GM12874 (cell line): ENCODE measurements around the gene IL2RG.

Experiments used
- TF ChIP-seq, protein P1 (sequence below): IDR thresholded peaks from 2 replicates; pipeline ENCODE4 v1.5.1; 2011; ENCODE audit warnings: low read depth, mild to moderate bottlenecking, control low read depth, low read length, moderate library complexity; ENCODE audit not compliant: insufficient read depth

IL2RG gene

DNA sequence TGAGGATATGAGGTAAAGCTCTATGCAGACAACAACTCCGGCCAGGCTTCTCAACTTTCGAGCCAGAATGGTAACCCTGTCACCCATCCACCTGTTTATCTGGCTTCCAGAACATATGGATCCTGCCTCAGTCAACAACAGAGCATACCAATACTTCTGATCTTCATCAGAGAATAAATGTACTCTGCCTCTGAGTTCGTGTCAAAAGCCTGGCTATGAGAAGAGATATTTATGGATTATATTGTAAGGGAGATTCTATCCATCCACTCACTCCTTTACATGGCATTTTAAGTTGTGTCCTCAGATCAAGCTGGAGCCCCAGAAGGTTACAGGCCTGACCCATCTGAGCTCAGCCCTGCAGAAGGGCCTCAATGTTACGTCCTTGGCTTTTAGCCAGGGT lies 25.5 kb downstream of the IL2RG start:
- TF ChIP-seq, protein P1, sequence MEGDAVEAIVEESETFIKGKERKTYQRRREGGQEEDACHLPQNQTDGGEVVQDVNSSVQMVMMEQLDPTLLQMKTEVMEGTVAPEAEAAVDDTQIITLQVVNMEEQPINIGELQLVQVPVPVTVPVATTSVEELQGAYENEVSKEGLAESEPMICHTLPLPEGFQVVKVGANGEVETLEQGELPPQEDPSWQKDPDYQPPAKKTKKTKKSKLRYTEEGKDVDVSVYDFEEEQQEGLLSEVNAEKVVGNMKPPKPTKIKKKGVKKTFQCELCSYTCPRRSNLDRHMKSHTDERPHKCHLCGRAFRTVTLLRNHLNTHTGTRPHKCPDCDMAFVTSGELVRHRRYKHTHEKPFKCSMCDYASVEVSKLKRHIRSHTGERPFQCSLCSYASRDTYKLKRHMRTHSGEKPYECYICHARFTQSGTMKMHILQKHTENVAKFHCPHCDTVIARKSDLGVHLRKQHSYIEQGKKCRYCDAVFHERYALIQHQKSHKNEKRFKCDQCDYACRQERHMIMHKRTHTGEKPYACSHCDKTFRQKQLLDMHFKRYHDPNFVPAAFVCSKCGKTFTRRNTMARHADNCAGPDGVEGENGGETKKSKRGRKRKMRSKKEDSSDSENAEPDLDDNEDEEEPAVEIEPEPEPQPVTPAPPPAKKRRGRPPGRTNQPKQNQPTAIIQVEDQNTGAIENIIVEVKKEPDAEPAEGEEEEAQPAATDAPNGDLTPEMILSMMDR, result no peak

DNA sequence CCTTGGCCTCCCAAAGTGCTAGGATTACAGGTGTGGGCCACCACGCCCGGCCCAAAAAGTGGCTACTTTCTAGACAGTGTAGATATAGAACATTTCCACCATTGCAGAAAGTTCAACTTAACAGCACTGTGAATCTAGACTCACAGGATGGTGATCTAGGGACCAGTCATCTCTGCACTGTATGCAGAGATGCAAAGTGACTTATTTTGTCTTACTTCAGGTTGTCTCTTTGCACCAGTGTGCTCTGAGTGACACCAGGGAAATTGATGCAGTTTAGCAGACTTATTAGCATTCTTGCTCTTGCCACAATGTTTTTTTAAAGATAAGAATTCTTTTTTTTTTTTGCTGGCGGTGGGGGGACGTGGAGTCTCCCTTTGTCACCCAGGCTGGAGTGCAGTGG lies 28.6 kb downstream of the IL2RG start:
- TF ChIP-seq, protein P1, result no peak

DNA sequence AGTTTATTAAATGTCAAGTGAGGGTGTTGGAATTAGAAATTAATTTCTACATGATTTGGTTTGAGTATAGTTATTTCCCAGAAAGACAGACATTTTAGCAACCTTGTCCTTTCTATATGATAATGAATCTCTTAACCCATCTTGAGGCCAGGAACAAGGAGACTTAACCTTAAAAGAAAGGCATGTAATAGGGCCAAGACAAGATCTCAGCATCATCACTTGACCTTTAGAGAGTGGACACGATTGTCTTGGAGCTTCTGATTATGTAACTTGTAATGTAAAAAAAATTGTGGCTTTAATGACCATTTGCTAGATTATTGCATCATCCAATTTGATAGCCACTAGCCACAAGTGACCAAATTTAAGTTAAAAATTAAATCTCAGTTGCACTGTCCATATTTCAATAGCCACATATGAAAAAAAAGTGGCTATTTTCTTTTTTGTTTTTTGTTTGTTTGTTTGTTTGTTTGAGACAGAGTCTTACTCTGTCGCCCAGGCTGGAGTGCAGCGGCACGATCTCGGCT lies 29.2 kb downstream of the IL2RG start:
- TF ChIP-seq, protein P1, result no peak

DNA sequence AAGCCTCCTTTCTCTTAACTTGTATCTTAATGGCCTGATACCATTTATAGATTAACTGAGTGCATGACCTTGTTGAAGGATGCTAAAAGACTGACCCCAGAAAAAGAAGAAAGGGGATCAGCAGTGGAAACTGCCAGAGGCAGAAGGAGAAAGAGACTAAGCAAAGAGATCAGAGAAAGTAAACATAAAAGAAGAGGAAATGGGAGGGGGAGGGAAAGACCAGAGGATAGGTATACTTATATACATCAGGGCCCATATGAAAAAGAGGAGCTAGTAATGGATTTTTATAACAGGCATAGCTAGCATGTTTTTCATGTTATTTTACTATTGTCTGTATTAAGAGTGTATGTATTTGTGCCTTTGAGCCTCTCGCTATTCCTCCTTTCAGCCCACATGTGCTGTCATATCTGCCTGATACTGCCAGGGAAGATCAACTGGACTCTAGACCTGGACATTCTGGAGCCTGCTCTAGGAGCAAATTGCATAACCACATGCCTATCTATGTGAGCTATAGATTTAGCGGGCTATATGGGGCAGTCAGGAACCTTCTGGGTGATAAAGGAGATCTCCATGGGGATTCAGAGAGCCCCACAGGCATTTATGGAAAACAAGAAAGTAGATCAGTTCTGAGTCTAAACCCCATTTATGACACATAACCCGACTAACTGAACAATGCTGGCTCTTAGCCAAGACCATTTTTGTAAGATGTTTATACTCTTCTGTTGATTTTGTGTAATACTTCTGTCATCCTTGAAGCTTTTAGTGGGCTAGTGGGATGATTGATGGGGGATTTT lies 29.9 kb downstream of the IL2RG start:
- TF ChIP-seq, protein P1, result no peak

DNA sequence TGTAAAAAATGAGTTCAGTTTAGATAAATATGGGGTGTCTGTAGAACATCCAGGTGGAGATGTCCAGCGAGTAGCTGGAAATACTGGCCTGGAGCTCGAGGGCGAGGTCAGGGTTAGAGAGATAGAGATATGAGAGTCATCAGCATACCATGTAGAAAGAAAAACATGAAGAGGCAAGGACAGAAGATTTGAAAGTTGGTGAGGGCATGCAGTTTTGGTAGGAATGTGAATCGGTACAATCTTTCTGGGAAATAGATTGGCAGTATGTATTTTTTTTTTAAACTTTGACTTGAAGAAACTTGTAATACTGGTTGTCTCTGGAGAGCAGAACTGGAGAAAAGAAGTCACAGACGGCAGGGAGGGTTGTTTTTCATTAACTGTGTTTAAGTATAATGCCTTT lies 40.8 kb downstream of the IL2RG start:
- TF ChIP-seq, protein P1, result no peak

DNA sequence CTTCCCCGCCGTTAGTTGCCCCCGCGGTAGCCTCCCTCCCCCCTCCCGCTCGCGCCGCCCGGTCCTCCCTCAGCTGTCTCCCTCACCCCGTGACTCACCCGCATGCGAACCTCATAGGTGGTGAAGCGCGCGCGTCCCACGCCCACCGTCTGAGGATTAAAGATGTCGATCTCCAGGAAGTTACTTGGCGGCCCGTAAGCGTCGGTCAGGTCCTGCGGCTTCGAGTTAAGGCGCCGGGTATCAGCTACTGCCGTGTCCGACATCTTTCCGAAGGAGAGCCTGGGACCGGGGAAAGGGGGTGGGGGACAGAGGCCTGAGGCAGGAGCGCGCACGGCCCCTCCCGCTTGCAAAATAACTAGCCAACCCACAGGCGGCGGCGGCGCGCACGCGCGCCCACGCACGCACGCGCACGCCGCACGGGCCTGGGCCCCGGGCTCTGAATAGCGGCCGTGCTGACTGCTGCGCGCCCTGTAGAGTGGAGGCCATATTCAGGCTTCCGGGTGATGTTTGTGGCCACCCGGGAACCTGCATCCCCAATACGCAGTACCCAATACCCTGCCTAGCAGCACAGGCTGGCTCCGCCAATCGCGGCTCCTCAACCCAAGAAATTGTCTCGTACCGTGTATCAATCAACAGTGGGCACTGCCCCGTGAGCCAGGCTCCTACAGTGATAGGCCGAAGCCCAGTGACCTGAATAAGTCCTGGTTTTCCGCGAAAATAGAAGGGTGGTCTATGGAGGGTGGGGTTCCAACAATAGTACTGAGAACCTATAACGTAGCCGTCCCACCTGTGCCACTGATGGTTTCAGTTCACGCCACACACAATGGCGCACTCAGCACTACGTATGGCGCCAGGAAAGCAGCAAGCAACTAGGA lies 43.1 kb downstream of the IL2RG start, which contains the start of gene SNX12:
SNX12 (minus strand) TSS at position 291 of the 875 bp plus-strand sequence; CDS start at position 263, 28 bp downstream.
- TF ChIP-seq, protein P1, result no peak

DNA sequence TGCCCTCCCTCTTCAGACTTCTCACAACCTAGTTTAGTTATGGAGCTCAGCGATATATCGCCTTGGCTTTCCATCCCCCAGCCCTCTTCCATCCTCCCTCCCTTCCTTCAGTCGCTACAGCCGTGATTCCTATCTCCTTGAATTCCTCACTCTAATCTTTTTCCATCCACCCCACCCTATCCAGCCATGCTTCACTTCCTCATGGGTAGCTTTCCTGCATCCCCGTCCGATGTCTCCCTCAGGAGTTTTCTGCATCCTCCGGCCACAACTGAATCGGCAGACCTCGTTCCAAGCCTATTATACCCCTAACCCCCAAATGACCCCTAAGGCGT lies 43.7 kb downstream of the IL2RG start:
- TF ChIP-seq, protein P1, result no peak
